Kidney (tissue), 14 donors: Measurements from ENCODE around the gene SLC22A6. TPM values are rescaled to one million over a fixed set of nuclear protein-coding genes. Genes with fewer than 3 reads are reported as not detected.

ENCODE experiments used
- DNase-seq, 5 donors: peaks; one replicate each; pipeline ENCODE4 v3.0.0-alpha.2; 2013 to 2020
- FAIRE-seq: peaks from 2 replicates; lab custom pipeline; 2012; peaks lifted over from hg19 to GRCh38; lab: Jason Lieb, UNC
- H3K27ac ChIP-seq, 2 donors: one replicate each; pipeline ENCODE4 v1.7.0; 2013; ENCODE audit warnings: low read depth in 2 of 2, low read length in 2 of 2, inconsistent platforms in 1 of 2
- H3K27me3 ChIP-seq: one replicate; pipeline ENCODE4 v1.7.1; 2013; ENCODE audit warnings: low read length, inconsistent platforms; ENCODE audit not compliant: control insufficient read depth, insufficient read depth
- H3K36me3 ChIP-seq, 3 donors: one replicate each; pipeline versions ENCODE4 v1.7.0 to v1.7.1; 2013; ENCODE audit warnings: low read length in 3 of 3, control low read depth in 1 of 3, inconsistent platforms in 1 of 3; ENCODE audit not compliant: insufficient read depth in 3 of 3, control insufficient read depth in 2 of 3
- H3K4me1 ChIP-seq, 3 donors: one replicate each; pipeline versions ENCODE4 v1.7.0 to v1.7.1; 2013; ENCODE audit warnings: low read length in 3 of 3, inconsistent platforms in 1 of 3, low read depth in 1 of 3; ENCODE audit not compliant: control insufficient read depth in 2 of 3, insufficient read depth in 2 of 3
- H3K4me3 ChIP-seq, 3 donors: one replicate each; pipeline versions ENCODE4 v1.7.0 to v1.8.1; 2013; ENCODE audit warnings: low read length in 3 of 3, control low read depth in 1 of 3, inconsistent platforms in 1 of 3
- H3K9ac ChIP-seq, 3 donors: one replicate each; pipeline versions ENCODE4 v1.7.0 to v1.7.1; 2013; ENCODE audit warnings: low read length in 3 of 3, control low read depth in 1 of 3, inconsistent platforms in 1 of 3
- H3K9me3 ChIP-seq, 3 donors: one replicate each; pipeline versions ENCODE4 v1.7.0 to v1.7.1; 2013; ENCODE audit warnings: low read length in 3 of 3, control low read depth in 1 of 3, inconsistent platforms in 1 of 3; ENCODE audit not compliant: control insufficient read depth in 2 of 3, insufficient read depth in 1 of 3
- intact Hi-C: fragments of 100-400 bp; cut with DNase I; formaldehyde crosslinking; loops from one replicate; pipeline ENCODE4 v1.11.1; 2022
- polyA plus RNA-seq: library from polyadenylated mRNA; stranded (reverse); fragments of 350-450 nt; fragmentation: Illumina TruSeq; extraction: RNeasy Lipid Tissue Mini Kit (QIAGEN cat#74804); gene quantifications from one replicate; pipeline ENCODE4 v1.2.3, GENCODE V29; 2014; ENCODE audit warnings: low read depth, low replicate concordance; ENCODE audit not compliant: insufficient read depth
- total RNA-seq: library from RNA; stranded (reverse); fragmentation: NEBNext Ultra II Directional; extraction: Animal tissue kit (Norgen Biotek cat#: 25700); gene quantifications from one replicate; pipeline ENCODE4 v1.2.1, GENCODE V29; 2021
- TF ChIP-seq, protein P1 (sequence below): IDR thresholded peaks from 3 replicates; pipeline ENCODE4 v1.5.1; 2012; ENCODE audit warnings: mild to moderate bottlenecking, moderate library complexity, borderline replicate concordance; ENCODE audit not compliant: insufficient read depth; ENCODE audit errors: extremely low read depth
- donor health status: control.
- donor health status: control.
- donor health status: control.
- donor health status: control.
- donor health status: control.
- donor health status: DM: yes; HTN: yes; CAD: no.
- donor health status: Normal renal cell carcinoma (clear cell type).

The SLC22A6 gene
- total and polyA plus RNA-seq, 2 donors from 2014 or later, result 2.4 to 362 TPM

DNA sequence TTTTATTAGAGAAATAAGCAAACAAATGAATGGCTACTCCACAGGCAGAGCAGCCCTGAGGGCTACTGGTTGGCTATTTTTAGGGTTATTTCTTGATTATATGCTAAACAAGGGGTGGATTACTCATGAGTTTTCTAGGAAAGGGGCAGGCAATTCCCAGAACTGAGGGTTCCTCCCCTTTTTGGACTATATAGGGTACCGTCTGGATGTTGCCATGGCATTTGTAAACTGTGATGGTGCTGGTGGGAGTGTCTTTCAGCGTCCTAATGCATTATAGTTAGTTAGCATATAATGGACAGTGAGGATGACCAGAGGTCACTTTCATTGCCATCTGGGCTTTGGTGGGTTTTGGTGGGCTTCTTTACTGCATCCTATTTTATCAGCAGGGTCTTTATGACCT lies 19.2 kb downstream of the SLC22A6 start:
- intact Hi-C loops, result no loop called here
- Histone ChIP-seq H3K36me3 (no peaks in the 10 kb centered on the region), H3K9me3 (peaks cover 0 to 6% (median 0%) of the 10 kb centered on the region in 3 donors), H3K4me3 (no peak overlapping the region), H3K27me3 (no peaks in the 10 kb centered on the region), H3K27ac (no peak overlapping the region), H3K9ac (no peak overlapping the region), H3K4me1 (peaks cover 0 to 2% (median 0%) of the 10 kb centered on the region in 3 donors)
- no peak for DNase-seq
- TF ChIP-seq, protein P1, sequence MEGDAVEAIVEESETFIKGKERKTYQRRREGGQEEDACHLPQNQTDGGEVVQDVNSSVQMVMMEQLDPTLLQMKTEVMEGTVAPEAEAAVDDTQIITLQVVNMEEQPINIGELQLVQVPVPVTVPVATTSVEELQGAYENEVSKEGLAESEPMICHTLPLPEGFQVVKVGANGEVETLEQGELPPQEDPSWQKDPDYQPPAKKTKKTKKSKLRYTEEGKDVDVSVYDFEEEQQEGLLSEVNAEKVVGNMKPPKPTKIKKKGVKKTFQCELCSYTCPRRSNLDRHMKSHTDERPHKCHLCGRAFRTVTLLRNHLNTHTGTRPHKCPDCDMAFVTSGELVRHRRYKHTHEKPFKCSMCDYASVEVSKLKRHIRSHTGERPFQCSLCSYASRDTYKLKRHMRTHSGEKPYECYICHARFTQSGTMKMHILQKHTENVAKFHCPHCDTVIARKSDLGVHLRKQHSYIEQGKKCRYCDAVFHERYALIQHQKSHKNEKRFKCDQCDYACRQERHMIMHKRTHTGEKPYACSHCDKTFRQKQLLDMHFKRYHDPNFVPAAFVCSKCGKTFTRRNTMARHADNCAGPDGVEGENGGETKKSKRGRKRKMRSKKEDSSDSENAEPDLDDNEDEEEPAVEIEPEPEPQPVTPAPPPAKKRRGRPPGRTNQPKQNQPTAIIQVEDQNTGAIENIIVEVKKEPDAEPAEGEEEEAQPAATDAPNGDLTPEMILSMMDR, result no peak
- no peak for FAIRE-seq

DNA sequence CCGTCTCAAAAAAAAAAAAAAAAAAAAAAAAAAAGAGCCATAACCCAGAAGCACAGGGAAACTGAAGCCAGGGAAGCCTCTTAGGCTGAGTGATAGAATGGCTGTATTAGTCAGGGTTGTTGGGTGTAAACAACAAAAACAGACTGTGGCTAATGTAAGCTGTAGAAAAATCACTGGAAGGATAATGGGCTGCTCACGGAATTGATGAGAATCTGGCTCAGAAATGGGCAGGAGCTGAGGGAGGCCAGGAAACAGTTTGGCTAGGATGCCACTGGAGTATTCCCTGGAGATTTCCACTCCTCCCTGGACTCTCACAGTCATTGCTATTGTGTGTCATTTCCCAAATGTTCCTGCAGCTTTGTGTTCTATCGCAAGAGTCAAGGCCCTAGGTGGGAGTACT lies 22.4 kb downstream of the SLC22A6 start:
- H3K4me3 ChIP-seq, result no peak overlapping the region
- H3K36me3 ChIP-seq, result no peaks in the 10 kb centered on the region
- peaks cover 0 to 5% (median 0%) of the 10 kb centered on the region in 3 donors for H3K9me3 ChIP-seq
- no peaks in the 10 kb centered on the region for H3K27me3 ChIP-seq
- DNase-seq, result no peak
- H3K27ac ChIP-seq, result no peak overlapping the region
- no peak for FAIRE-seq
- intact Hi-C loops, result no loop called here
- no peak overlapping the region for H3K9ac ChIP-seq
- TF ChIP-seq, protein P1, result no peak
- peaks cover 0 to 9% (median 7%) of the 10 kb centered on the region in 3 donors for H3K4me1 ChIP-seq

DNA sequence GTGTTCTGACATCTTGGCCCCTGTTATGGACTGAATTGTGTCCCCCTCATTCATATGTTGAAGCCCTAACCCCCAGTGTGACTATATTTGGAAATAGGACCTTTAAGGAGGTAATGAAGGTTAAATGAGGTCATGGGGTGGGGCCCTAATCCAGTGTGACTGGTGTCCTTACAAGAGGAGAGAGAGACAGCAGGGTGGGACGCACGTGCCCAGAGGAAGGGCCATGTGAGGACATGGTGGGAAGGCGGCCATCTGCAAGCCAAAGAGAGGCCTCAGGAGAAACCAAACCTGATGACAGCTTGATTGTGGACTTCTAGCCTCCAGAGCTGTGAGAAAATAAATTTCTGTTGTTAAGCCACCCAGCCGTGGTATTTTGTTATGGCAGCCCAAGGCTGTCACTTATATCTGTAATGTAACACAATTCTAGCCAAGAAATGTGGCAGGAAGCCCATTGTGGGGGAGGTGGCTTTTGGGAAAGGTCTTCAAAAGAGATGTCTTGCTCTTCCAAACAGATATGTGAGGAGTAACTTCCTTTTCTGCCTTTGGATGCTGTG lies 23.7 kb downstream of the SLC22A6 start:
- no peak overlapping the region for H3K9ac ChIP-seq
- H3K27me3 ChIP-seq, result no peaks in the 10 kb centered on the region
- no peak overlapping the region for H3K27ac ChIP-seq
- no peaks in the 10 kb centered on the region for H3K36me3 ChIP-seq
- no peak overlapping the region for H3K4me3 ChIP-seq
- no peak for FAIRE-seq
- peaks cover 0 to 9% (median 7%) of the 10 kb centered on the region in 3 donors for H3K4me1 ChIP-seq
- H3K9me3 ChIP-seq, result no peaks in the 10 kb centered on the region
- intact Hi-C loops, result no loop called here
- DNase-seq, result no peak
- TF ChIP-seq, protein P1, result no peak

DNA sequence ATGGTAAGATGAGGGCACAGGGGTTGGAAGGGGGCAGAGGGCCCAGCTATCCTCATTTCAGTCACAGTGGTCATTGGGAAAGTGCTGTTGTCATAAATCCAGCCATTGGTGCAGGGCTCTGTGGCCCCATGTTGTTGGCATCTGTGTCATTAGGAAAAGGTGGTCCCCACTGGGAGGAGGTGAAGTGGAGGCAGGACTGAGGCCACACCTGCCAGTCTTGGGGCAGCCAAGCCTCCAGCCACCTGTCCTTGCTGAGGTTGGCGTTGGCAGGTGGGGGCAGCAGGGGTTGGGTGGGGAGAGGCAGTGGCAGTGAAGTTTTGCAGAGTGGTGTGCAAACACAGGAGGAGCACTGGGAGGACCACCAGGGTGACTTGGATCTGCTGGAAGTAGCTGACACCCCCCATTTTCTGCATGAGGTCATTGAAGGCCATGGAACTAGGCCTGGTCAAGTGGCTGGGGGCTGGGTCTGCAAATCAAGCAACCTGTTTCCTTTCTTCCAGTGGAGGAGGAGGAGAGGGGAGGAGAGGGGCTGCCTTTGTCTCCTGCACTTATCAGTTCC lies 25.3 kb downstream of the SLC22A6 start:
- Histone ChIP-seq H3K27me3 (no peaks in the 10 kb centered on the region), H3K4me3 (no peak overlapping the region), H3K9me3 (no peaks in the 10 kb centered on the region), H3K9ac (no peak overlapping the region), H3K36me3 (no peaks in the 10 kb centered on the region), H3K27ac (peak overlapping the region in 1 of 2 donors; percentile 25), H3K4me1 (peaks cover 0 to 9% (median 7%) of the 10 kb centered on the region in 3 donors)
- DNase-seq, result no peak
- intact Hi-C loops, result no loop called here
- TF ChIP-seq, protein P1, result no peak
- no peak for FAIRE-seq
